Activated T-cell treated with anti-CD3 and anti-CD28 coated beads, Interleukin-2, amount 50 U/mL, for 1 hour (primary cell): ENCODE data around the gene YIPF4.
"Not testable (repeated sequence)": the region's sequence is repeated elsewhere in the genome, so short reads cannot be mapped to it uniquely, and the experiment has no call there.

Experiments used
- DNase-seq: peaks from one replicate; pipeline ENCODE4 v3.0.0-alpha.2; 2020

YIPF4 gene

GRCh38 chr2:32290000-32290339 lies 12.3 kb downstream of the YIPF4 start:
- DNase-seq = no peak

GRCh38 chr2:32291746-32292145 lies 14.0 kb downstream of the YIPF4 start:
- no peak for DNase-seq

GRCh38 chr2:32293493-32293892 lies 15.8 kb downstream of the YIPF4 start:
- DNase-seq = not testable (repeated sequence)

GRCh38 chr2:32293966-32294562 lies 16.4 kb downstream of the YIPF4 start:
- DNase-seq = not testable (repeated sequence)

- no peak for DNase-seq
These were observed 32.9 kb downstream of the YIPF4 start for GRCh38 chr2:32310577-32310976.

GRCh38 chr2:32314886-32315285 lies 37.2 kb downstream of the YIPF4 start:
- no peak for DNase-seq

GRCh38 chr2:32328679-32329078 lies 51.0 kb downstream of the YIPF4 start:
- not testable (repeated sequence) for DNase-seq

GRCh38 chr2:32329180-32329980 lies 51.7 kb downstream of the YIPF4 start:
- DNase-seq = not testable (repeated sequence)

- DNase-seq = no peak
These were observed 52.4 kb downstream of the YIPF4 start for GRCh38 chr2:32330136-32330535.

GRCh38 chr2:32342801-32343200 lies 65.1 kb downstream of the YIPF4 start:
- DNase-seq = no peak

GRCh38 chr2:32350797-32351196 lies 73.1 kb downstream of the YIPF4 start:
- DNase-seq = not testable (repeated sequence)

GRCh38 chr2:32355976-32356680 lies 78.4 kb downstream of the YIPF4 start:
- DNase-seq = no peak

GRCh38 chr2:32356681-32357317 lies 79.1 kb downstream of the YIPF4 start, which contains the start of gene BIRC6:
Gene BIRC6 (plus strand): TSS chr2:32357023. CDS start chr2:32357162, 139 bp downstream.
- peak; percentile 88 for DNase-seq

- no peak for DNase-seq
These were observed 79.8 kb downstream of the YIPF4 start for GRCh38 chr2:32357318-32358110.

- no peak for DNase-seq
These were observed 80.4 kb downstream of the YIPF4 start for GRCh38 chr2:32358111-32358482.

GRCh38 chr2:32360416-32360815 lies 82.7 kb downstream of the YIPF4 start:
- no peak for DNase-seq

- not testable (repeated sequence) for DNase-seq
These were observed 85.3 kb downstream of the YIPF4 start for GRCh38 chr2:32362997-32363396.

GRCh38 chr2:32363597-32363996 lies 85.9 kb downstream of the YIPF4 start:
- DNase-seq = no peak

- DNase-seq = not testable (repeated sequence)
These were observed 86.6 kb downstream of the YIPF4 start for GRCh38 chr2:32364290-32364689.

GRCh38 chr2:32365679-32366078 lies 88.0 kb downstream of the YIPF4 start:
- not testable (repeated sequence) for DNase-seq
